HepG2 (cell line): ENCODE measurements around the gene SYNPO. TPM values are rescaled to one million over a fixed set of nuclear protein-coding genes. Genes with fewer than 3 reads are reported as not detected.

Experiments
- BRF2 ChIP-seq: sonication (generic); formaldehyde crosslinking; IDR thresholded peaks from 2 replicates; pipeline ENCODE4 v1.8.1; 2022; ENCODE audit warnings: mild to moderate bottlenecking, missing genetic modification reagents
- KLF16 ChIP-seq, 2 experiments: sonication (generic) in 1 of 2; formaldehyde crosslinking in 1 of 2; IDR thresholded peaks; 2 replicates each; pipeline versions ENCODE4 v1.6.1 to v1.8.0; 2016 to 2023; ENCODE audit warnings: missing genetic modification reagents in 2 of 2, missing compliant biosample characterization in 1 of 2
- NCOR1 ChIP-seq: fragments of 200-600 bp; sonication (generic); IDR thresholded peaks from 2 replicates; pipeline ENCODE4 v1.7.0; 2017; ENCODE audit warnings: antibody characterized with exemption, low read length, borderline replicate concordance
- PRPF4 ChIP-seq: fragments of 200-400 bp; formaldehyde crosslinking; IDR thresholded peaks from 2 replicates; pipeline ENCODE4 v1.6.1; 2016; ENCODE audit warnings: low read length, low read depth; ENCODE audit not compliant: poor library complexity, severe bottlenecking
- TRIM24 ChIP-seq: sonication (generic); formaldehyde crosslinking; IDR thresholded peaks from 2 replicates; pipeline ENCODE4 v1.8.0; 2022; ENCODE audit warnings: mild to moderate bottlenecking, missing genetic modification reagents
- ZNF142 ChIP-seq: sonication (generic); formaldehyde crosslinking; IDR thresholded peaks from 2 replicates; pipeline ENCODE4 v1.4.0; 2020; ENCODE audit warnings: missing genetic modification reagents
- polyA plus RNA-seq, 8 experiments: library from polyadenylated mRNA; depleted of rRNA in 3 of 8; stranded (reverse) in 7 of 8; unstranded in 1 of 8; fragments of >200 nt; fragmentation: Illumina TruSeq in 4 of 8; extraction: Trizol in 4 of 8; gene quantifications; 2 replicates each; pipeline versions ENCODE4 v1.2.1 to v1.2.3, GENCODE V29; 2011 to 2016; ENCODE audit warnings: low read depth in 4 of 8, missing spikeins in 1 of 8, mixed read lengths in 1 of 8; ENCODE audit not compliant: insufficient read depth in 1 of 8
- total RNA-seq, 5 experiments: library from RNA; depleted of rRNA; stranded (reverse); fragments of >200 nt; fragmentation: Illumina TruSeq; extraction: Trizol; gene quantifications; 2 replicates each; pipeline ENCODE4 v1.2.3, GENCODE V29; 2016; ENCODE audit warnings: low read depth in 1 of 5

SYNPO gene
- total and polyA plus RNA-seq, 2 of the 13 experiments (the other 11 are each of a cell fraction or from before 2014, with no cell fraction given) = 0.09 to 0.30 TPM

GRCh38 chr5:150593996-150594395 lies 46.5 kb upstream of the SYNPO start (continued):
- no peak for TF ChIP-seq ZNF142 (CRISPR knock-in tag)
- TF ChIP-seq NCOR1 = no peak
- TF ChIP-seq BRF2 = no peak
- no peak for TF ChIP-seq PRPF4
- TF ChIP-seq KLF16 (CRISPR knock-in tag; IDR thresholded peaks at IDR 0.05) = no peak
- no peak for TF ChIP-seq TRIM24 (CRISPR knock-in tag)
